Activated T-cell treated with anti-CD3 and anti-CD28 coated beads for 24 hours (primary cell): ENCODE results near the gene CSNK1A1.
"Not testable (repeated sequence)": the region's sequence is repeated elsewhere in the genome, so short reads cannot be mapped to it uniquely, and the experiment has no call there.

Experiments used
- DNase-seq: peaks from one replicate; pipeline ENCODE4 v3.0.0-alpha.2; 2020; ENCODE audit warnings: low read depth

CSNK1A1 gene

GRCh38 chr5:149572576-149573231 is 21.5 kb upstream of the CSNK1A1 start:
- no peak for DNase-seq

GRCh38 chr5:149572170-149572569 is 20.9 kb upstream of the CSNK1A1 start:
- no peak for DNase-seq

GRCh38 chr5:149567226-149567625 is 16.0 kb upstream of the CSNK1A1 start:
- DNase-seq, result no peak

GRCh38 chr5:149564542-149565140 is 13.4 kb upstream of the CSNK1A1 start:
- DNase-seq, result not testable (repeated sequence)

GRCh38 chr5:149563466-149563865 is 12.2 kb upstream of the CSNK1A1 start:
- no peak for DNase-seq

- no peak for DNase-seq
Measured at GRCh38 chr5:149561848-149562247, 10.6 kb upstream of the CSNK1A1 start.

- no peak for DNase-seq
Measured at GRCh38 chr5:149559706-149560105, 8.5 kb upstream of the CSNK1A1 start.

GRCh38 chr5:149552553-149553160 is 1.4 kb upstream of the CSNK1A1 start:
- no peak for DNase-seq

- DNase-seq, result no peak
Measured at GRCh38 chr5:149552038-149552494, 827 bp upstream of the CSNK1A1 start.

- no peak for DNase-seq
Measured at GRCh38 chr5:149550594-149551226, 529 bp downstream of the CSNK1A1 start.

GRCh38 chr5:149550268-149550583 is 1.0 kb downstream of the CSNK1A1 start:
- DNase-seq, result no peak

GRCh38 chr5:149549461-149550267 is 1.6 kb downstream of the CSNK1A1 start:
- no peak for DNase-seq

GRCh38 chr5:149546974-149547373 is 4.3 kb downstream of the CSNK1A1 start:
- DNase-seq, result no peak

GRCh38 chr5:149545327-149545726 is 5.9 kb downstream of the CSNK1A1 start:
- DNase-seq, result no peak

GRCh38 chr5:149544028-149544420 is 7.2 kb downstream of the CSNK1A1 start:
- DNase-seq, result no peak

- no peak for DNase-seq
Measured at GRCh38 chr5:149543361-149544027, 7.7 kb downstream of the CSNK1A1 start.

- DNase-seq, result no peak
Measured at GRCh38 chr5:149541893-149542292, 9.3 kb downstream of the CSNK1A1 start.

- DNase-seq, result no peak
Measured at GRCh38 chr5:149540089-149540488, 11.2 kb downstream of the CSNK1A1 start.

- no peak for DNase-seq
Measured at GRCh38 chr5:149537374-149537975, 13.8 kb downstream of the CSNK1A1 start.

GRCh38 chr5:149535787-149536186 is 15.5 kb downstream of the CSNK1A1 start:
- not testable (repeated sequence) for DNase-seq

- no peak for DNase-seq
Measured at GRCh38 chr5:149532413-149532812, 18.8 kb downstream of the CSNK1A1 start.
